CD14-positive monocyte (primary cell): ENCODE measurements around the gene DENND10. TPM values are rescaled to one million over a fixed set of nuclear protein-coding genes. Genes with fewer than 3 reads are reported as not detected.

ENCODE experiments used
- DNase-seq, 3 donors: peaks; one replicate each; pipeline ENCODE4 v3.0.0-alpha.2; 2011 to 2022
- H2AFZ ChIP-seq: 2 replicates; pipeline ENCODE4 v1.6.0; 2012; ENCODE audit warnings: mild to moderate bottlenecking, low read depth, low read length, inconsistent platforms; ENCODE audit not compliant: insufficient read depth, poor library complexity, severe bottlenecking
- H3K27ac ChIP-seq, 2 donors: 1 replicate in 1 of 2; 2 replicates in 1 of 2; pipeline ENCODE4 v1.5.1; 2012 to 2013; ENCODE audit warnings: low read length in 2 of 2, control low read depth in 1 of 2, inconsistent platforms in 1 of 2, low read depth in 1 of 2, mild to moderate bottlenecking in 1 of 2
- H3K27me3 ChIP-seq, 2 donors: one replicate each; pipeline versions ENCODE4 v1.6.0 to v1.6.1; 2011 to 2013; ENCODE audit warnings: low read length in 2 of 2; ENCODE audit not compliant: control insufficient read depth in 2 of 2, insufficient read depth in 2 of 2
- H3K36me3 ChIP-seq, 2 donors: replicated peaks in 1 of 2; 1 replicate in 1 of 2; 2 replicates in 1 of 2; pipeline versions ENCODE4 v1.5.1 to v1.6.1; 2012 to 2013; ENCODE audit warnings: low read length in 2 of 2, control low read depth in 1 of 2, inconsistent platforms in 1 of 2, mild to moderate bottlenecking in 1 of 2; ENCODE audit not compliant: insufficient read depth in 2 of 2, control insufficient read depth in 1 of 2
- H3K4me1 ChIP-seq, 2 donors: 1 replicate in 1 of 2; 2 replicates in 1 of 2; pipeline versions ENCODE4 v1.5.1 to v1.6.1; 2012 to 2013; ENCODE audit warnings: low read length in 2 of 2, control low read depth in 1 of 2, inconsistent platforms in 1 of 2, mild to moderate bottlenecking in 1 of 2, moderate library complexity in 1 of 2; ENCODE audit not compliant: insufficient read depth in 2 of 2, control insufficient read depth in 1 of 2
- H3K4me2 ChIP-seq: replicated peaks from 2 replicates; pipeline ENCODE3; 2012; ENCODE audit warnings: low read length, moderate library complexity, mild to moderate bottlenecking; ENCODE audit not compliant: poor library complexity, severe bottlenecking; ENCODE audit errors: extremely low read depth
- H3K4me3 ChIP-seq, 3 experiments: fragments of 200-600 bp in 1 of 3; sonication (generic) in 1 of 3; replicated peaks in 1 of 3; 1 replicate in 2 of 3; 2 replicates in 1 of 3; pipeline ENCODE4 v1.5.1; 2011 to 2013; ENCODE audit warnings: low read length in 3 of 3, mild to moderate bottlenecking in 3 of 3, control low read depth in 2 of 3, low read depth in 2 of 3, inconsistent platforms in 1 of 3, moderate library complexity in 1 of 3
- H3K79me2 ChIP-seq: 2 replicates; pipeline ENCODE4 v1.6.0; 2012; ENCODE audit warnings: mild to moderate bottlenecking, control low read depth, inconsistent platforms, low read length, moderate library complexity; ENCODE audit not compliant: insufficient read depth
- H3K9ac ChIP-seq: 2 replicates; pipeline ENCODE4 v1.6.0; 2017; ENCODE audit warnings: low read length, mild to moderate bottlenecking; ENCODE audit not compliant: insufficient read depth, poor library complexity, severe bottlenecking
- H3K9me3 ChIP-seq, 2 donors: replicated peaks in 1 of 2; 1 replicate in 1 of 2; 2 replicates in 1 of 2; pipeline versions ENCODE4 v1.5.1 to v1.6.1; 2012 to 2013; ENCODE audit warnings: low read length in 2 of 2, control low read depth in 1 of 2; ENCODE audit not compliant: control insufficient read depth in 1 of 2, insufficient read depth in 1 of 2
- H4K20me1 ChIP-seq: 2 replicates; pipeline ENCODE4 v1.6.0; 2012; ENCODE audit warnings: mild to moderate bottlenecking, low read length, control low read depth, moderate library complexity; ENCODE audit not compliant: insufficient read depth
- H3K27ac Mint-ChIP-seq, 7 donors: one replicate each; pipeline ENCODE4 v1.8.0; 2020; ENCODE audit warnings: mild to moderate bottlenecking in 7 of 7, mixed read lengths in 7 of 7, moderate library complexity in 6 of 7, inconsistent platforms in 2 of 7
- H3K27me3 Mint-ChIP-seq, 3 donors: one replicate each; pipeline ENCODE4 v1.8.0; 2021 to 2022; ENCODE audit warnings: low read depth in 3 of 3, mild to moderate bottlenecking in 3 of 3, mixed read lengths in 3 of 3, moderate library complexity in 3 of 3, inconsistent platforms in 1 of 3
- H3K36me3 Mint-ChIP-seq, 2 donors: one replicate each; pipeline ENCODE4 v1.8.0; 2020; ENCODE audit warnings: mixed read lengths in 2 of 2, inconsistent platforms in 1 of 2, mild to moderate bottlenecking in 1 of 2
- H3K4me1 Mint-ChIP-seq: one replicate; pipeline ENCODE4 v1.8.0; 2020; ENCODE audit warnings: mild to moderate bottlenecking, mixed read lengths
- H3K4me3 Mint-ChIP-seq, 2 donors: one replicate each; pipeline ENCODE4 v1.8.0; 2020; ENCODE audit warnings: mild to moderate bottlenecking in 2 of 2, mixed read lengths in 2 of 2, moderate library complexity in 1 of 2
- H3K9me3 Mint-ChIP-seq, 7 donors: one replicate each; pipeline ENCODE4 v1.8.0; 2020 to 2022; ENCODE audit warnings: mixed read lengths in 7 of 7, mild to moderate bottlenecking in 6 of 7, moderate library complexity in 6 of 7, inconsistent platforms in 2 of 7
- CTCF ChIP-seq: fragments of 200-600 bp; IDR thresholded peaks from one replicate; pipeline ENCODE4 v1.8.0; 2022; ENCODE audit warnings: antibody characterized with exemption, mild to moderate bottlenecking
- WGBS: methylation state at CpG from one replicate; pipeline ENCODE4 v1.1.5; 2013; ENCODE audit warnings: missing lambda C conversion rate; ENCODE audit not compliant: insufficient coverage; 5-methylcytosine and 5-hydroxymethylcytosine counted together
- intact Hi-C, 2 donors: fragments of 100-400 bp; cut with micrococcal nuclease; formaldehyde crosslinking; loops; one replicate each; pipeline versions ENCODE4 v1.15.0 to v1.15.1; 2023
- polyA plus RNA-seq, 3 donors: library from polyadenylated mRNA; depleted of rRNA in 1 of 3; unstranded in 2 of 3; stranded (reverse) in 1 of 3; fragments of 300-500 nt in 2 of 3; fragments of >200 nt in 1 of 3; fragmentation: Illumina TruSeq in 2 of 3; gene quantifications; 1 replicate in 2 of 3; 2 replicates in 1 of 3; pipeline ENCODE4 v1.2.3, GENCODE V29; 2012 to 2021

The DENND10 gene
- polyA plus RNA-seq, 3 donors, result 129 to 188 (median 141) TPM

- Histone ChIP-seq H3K27ac (peak overlapping the region in 1 of 2 donors; percentile 84), H3K79me2 (peaks cover 2% of the 10 kb centered on the region), H3K4me2 (no peak overlapping the region), H3K4me1 (peaks cover 25 to 53% of the 10 kb centered on the region in 2 donors), H3K9ac (no peak overlapping the region), H2AFZ (no peak overlapping the region), H3K36me3 (no peaks in the 10 kb centered on the region), H4K20me1 (no peaks in the 10 kb centered on the region), H3K4me3 (no peak overlapping the region), H3K27me3 (no peaks in the 10 kb centered on the region), H3K9me3 (no peaks in the 10 kb centered on the region)
- Mint-ChIP-seq H3K4me3 (no peak overlapping the region), H3K36me3 (peaks cover 2 to 3% of the 10 kb centered on the region in 2 donors), H3K27ac (peak overlapping the region; percentile 82 to 94 (median 91)), H3K27me3 (peaks cover 0 to 3% (median 0%) of the 10 kb centered on the region in 3 donors), H3K4me1 (peaks cover 58% of the 10 kb centered on the region), H3K9me3 (no peaks in the 10 kb centered on the region)
- intact Hi-C loops, result no loop called here
- WGBS, result 90% methylated on average over 5 of the region's 13 CpGs
- no peak for DNase-seq
- no peak for TF ChIP-seq CTCF
These were observed 13.7 kb upstream of the DENND10 start for GRCh38 chr10:119090026-119090795.

DNA sequence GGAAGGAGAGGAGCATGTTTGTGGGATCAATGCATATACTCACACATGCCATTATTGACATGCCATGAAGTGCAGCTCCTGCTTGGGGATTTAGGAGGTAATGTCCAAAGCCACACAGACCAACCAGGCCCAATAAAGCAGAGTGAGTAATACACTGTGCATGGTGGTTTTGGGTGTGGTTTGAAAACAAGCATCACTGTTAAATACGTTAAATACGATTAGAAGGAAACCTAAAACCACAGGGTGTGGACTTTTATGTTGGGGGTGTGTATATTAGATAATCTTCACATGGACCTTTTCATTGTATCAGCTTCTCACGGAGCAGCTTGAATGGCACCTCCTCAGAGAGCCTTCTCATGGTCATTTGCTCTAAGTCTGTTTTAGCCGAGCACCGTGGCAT lies 12.9 kb upstream of the DENND10 start:
- intact Hi-C loops, result no loop called here
- H3K36me3 ChIP-seq, result no peaks in the 10 kb centered on the region
- H3K27me3 ChIP-seq, result no peaks in the 10 kb centered on the region
- no peaks in the 10 kb centered on the region for H4K20me1 ChIP-seq
- H3K9ac ChIP-seq, result no peak overlapping the region
- Mint-ChIP-seq H3K4me1 (peaks cover 54% of the 10 kb centered on the region), H3K4me3 (peak overlapping the region in 1 of 2 donors; percentile 46), H3K36me3 (peaks cover 2 to 3% of the 10 kb centered on the region in 2 donors), H3K27ac (peak overlapping the region; percentile 82 to 94 (median 91)), H3K27me3 (peaks cover 0 to 3% (median 0%) of the 10 kb centered on the region in 3 donors), H3K9me3 (no peaks in the 10 kb centered on the region)
- 65% methylated on average over 2 of the region's 5 CpGs for WGBS
- H3K27ac ChIP-seq, result peak overlapping the region; percentile 22 to 84
- DNase-seq, result peak; percentile 71 to 79 (median 74)
- no peak for TF ChIP-seq CTCF
- peak overlapping the region; percentile 2 for H2AFZ ChIP-seq
- peaks cover 25 to 53% of the 10 kb centered on the region in 2 donors for H3K4me1 ChIP-seq
- peaks cover 2% of the 10 kb centered on the region for H3K79me2 ChIP-seq
- H3K9me3 ChIP-seq, result no peaks in the 10 kb centered on the region
- no peak overlapping the region for H3K4me3 ChIP-seq
- peak overlapping the region; percentile 17 for H3K4me2 ChIP-seq
